Kidney epithelial cell (primary cell): ENCODE measurements around the gene F2RL3. TPM values are rescaled to one million over a fixed set of nuclear protein-coding genes. Genes with fewer than 3 reads are reported as not detected.
"Not testable (repeated sequence)": the region's sequence is repeated elsewhere in the genome, so short reads cannot be mapped to it uniquely, and the experiment has no call there.

Source experiments
- DNase-seq: peaks from one replicate; pipeline ENCODE4 v3.0.0-alpha.2; 2010; ENCODE audit warnings: low read depth
- H3K27me3 ChIP-seq: 2 replicates; pipeline ENCODE4 v1.6.0; 2011; ENCODE audit warnings: low read length; ENCODE audit not compliant: control insufficient read depth, insufficient read depth
- H3K36me3 ChIP-seq: 2 replicates; pipeline ENCODE4 v1.5.1; 2011; ENCODE audit warnings: low read length; ENCODE audit not compliant: control insufficient read depth, insufficient read depth
- H3K4me3 ChIP-seq: 2 replicates; pipeline ENCODE4 v1.5.1; 2011; ENCODE audit warnings: low read depth, mild to moderate bottlenecking, control low read depth, low read length
- CTCF ChIP-seq: IDR thresholded peaks from 2 replicates; pipeline ENCODE4 v1.5.1; 2011; ENCODE audit warnings: mild to moderate bottlenecking, moderate library complexity, low read length, control low read depth, inconsistent platforms; ENCODE audit not compliant: insufficient read depth, poor library complexity, severe bottlenecking
- total RNA-seq: library from RNA; depleted of rRNA; stranded (reverse); fragments of >200 nt; gene quantifications from 2 replicates; pipeline ENCODE4 v1.2.3, GENCODE V29; 2015

F2RL3 gene
- total RNA-seq, 1 donor from 2014 or later, result 0.88 TPM

DNA sequence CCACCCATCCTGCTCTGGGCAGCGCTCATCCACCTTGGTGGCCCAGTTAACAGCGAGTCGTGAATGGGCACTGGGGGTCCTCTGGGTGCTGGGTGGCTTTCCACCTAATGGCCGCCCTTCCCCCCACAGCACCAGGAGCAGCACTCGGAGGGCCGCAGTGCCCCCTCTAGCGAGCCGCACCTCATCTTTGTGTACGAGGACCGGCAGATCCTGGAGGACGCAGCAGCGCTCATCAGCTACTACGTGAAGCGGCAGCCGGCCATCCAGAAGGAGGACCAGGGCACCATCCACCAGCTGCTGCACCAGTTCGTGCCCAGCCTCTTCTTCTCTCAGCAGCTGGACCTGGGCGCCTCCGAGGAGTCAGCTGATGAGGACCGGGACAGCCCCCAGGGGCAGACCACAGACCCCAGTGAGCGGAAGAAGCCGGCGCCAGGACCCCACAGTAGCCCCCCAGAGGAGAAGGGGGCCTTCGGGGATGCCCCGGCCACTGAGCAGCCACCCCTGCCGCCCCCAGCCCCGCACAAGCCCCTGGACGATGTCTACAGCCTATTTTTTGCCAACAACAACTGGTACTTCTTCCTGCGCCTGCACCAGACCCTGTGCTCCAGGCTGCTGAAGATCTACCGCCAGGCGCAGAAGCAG, 19.3 kb upstream of the F2RL3 start:
- Histone ChIP-seq H3K27me3 (no peaks in the 10 kb centered on the region), H3K36me3 (peaks cover 3% of the 10 kb centered on the region)
- TF ChIP-seq CTCF, result no peak

GRCh38 chr19:16871871-16872270, 16.9 kb upstream of the F2RL3 start:
- H3K36me3 ChIP-seq, result peaks cover 2% of the 10 kb centered on the region
- no peak overlapping the region for H3K4me3 ChIP-seq
- TF ChIP-seq CTCF, result no peak
- DNase-seq, result no peak
- no peaks in the 10 kb centered on the region for H3K27me3 ChIP-seq

More for the DNA sequence above, 19.3 kb upstream of the F2RL3 start:
- no peak for DNase-seq
- H3K4me3 ChIP-seq, result no peak overlapping the region

GRCh38 chr19:16872728-16873127, 16.1 kb upstream of the F2RL3 start:
- Histone ChIP-seq H3K36me3 (no peaks in the 10 kb centered on the region), H3K27me3 (no peaks in the 10 kb centered on the region), H3K4me3 (no peak overlapping the region)
- TF ChIP-seq CTCF, result no peak
- no peak for DNase-seq

DNA sequence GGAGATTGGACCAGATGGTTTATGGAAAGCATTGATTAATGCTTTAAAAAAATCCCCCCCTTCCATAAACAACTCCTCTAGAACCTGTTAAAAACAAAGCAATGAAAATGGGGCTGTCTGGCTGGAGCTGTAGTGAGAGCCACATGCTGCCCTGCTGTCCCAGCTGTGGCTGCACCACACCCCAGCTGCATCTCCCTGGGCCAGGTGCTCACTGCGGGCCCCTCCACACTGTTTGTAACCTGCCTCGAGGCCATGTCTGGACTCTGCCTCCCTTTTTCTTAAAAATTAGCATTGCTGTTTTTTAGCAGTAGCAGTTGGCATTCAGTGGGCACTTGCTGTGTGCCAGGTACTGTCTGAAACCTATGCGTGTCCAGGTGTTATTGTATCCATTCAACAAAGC, 15.2 kb upstream of the F2RL3 start:
- no peak for TF ChIP-seq CTCF
- DNase-seq, result no peak
- Histone ChIP-seq H3K36me3 (peaks cover 1% of the 10 kb centered on the region), H3K27me3 (no peaks in the 10 kb centered on the region), H3K4me3 (no peak overlapping the region)

GRCh38 chr19:16874250-16874977, 14.4 kb upstream of the F2RL3 start:
- Histone ChIP-seq H3K36me3 (peaks cover 1% of the 10 kb centered on the region), H3K4me3 (no peak overlapping the region), H3K27me3 (no peaks in the 10 kb centered on the region)
- DNase-seq, result no peak
- no peak for TF ChIP-seq CTCF

DNA sequence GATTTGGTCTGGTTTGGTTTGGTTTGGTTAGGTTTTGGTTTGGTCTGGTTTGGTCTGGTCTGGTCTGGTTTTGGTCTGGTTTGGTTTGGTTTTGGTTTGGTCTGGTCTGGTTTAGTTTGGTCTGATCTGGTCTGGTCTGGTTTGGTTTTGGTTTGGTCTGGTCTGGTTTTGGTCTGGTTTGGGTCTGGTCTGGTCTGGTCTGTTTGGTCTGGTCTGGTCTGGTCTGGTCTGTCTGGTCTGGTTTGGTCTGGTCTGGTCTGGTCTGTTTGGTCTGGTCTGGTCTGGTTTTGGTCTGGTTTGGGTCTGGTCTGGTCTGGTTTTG, 13.9 kb upstream of the F2RL3 start:
- not testable (repeated sequence) for H3K4me3 ChIP-seq, H3K36me3 ChIP-seq, H3K27me3 ChIP-seq, DNase-seq
